SK-N-SH (cell line): ENCODE measurements around the gene COBL. TPM values are rescaled to one million over a fixed set of nuclear protein-coding genes. Genes with fewer than 3 reads are reported as not detected.

Source experiments
- CTCF ChIA-PET: fragments of 300-600, 350-600 bp; formaldehyde crosslinking; extraction: SDS; loops from one replicate; lab custom pipeline; 2021; lab: Yijun Ruan, JAX
- POLR2A ChIA-PET: fragments of 350-600 bp; sonication (Branson Sonifier 250); formaldehyde crosslinking; extraction: SDS; loops from one replicate; lab custom pipeline; 2020; ENCODE audit warnings: antibody characterized with exemption, inconsistent platforms; lab: Yijun Ruan, JAX
- DNase-seq: peaks from one replicate; pipeline ENCODE4 v3.0.0; 2012
- H2AFZ ChIP-seq: fragments of 200-600 bp; sonication (generic); 2 replicates; pipeline ENCODE4 v1.8.1; 2016; ENCODE audit warnings: antibody characterized with exemption, mild to moderate bottlenecking, low read depth
- H3F3A ChIP-seq: fragments of 200-600 bp; sonication (generic); replicated peaks from 2 replicates; pipeline ENCODE3; 2016; ENCODE audit warnings: antibody characterized with exemption, mild to moderate bottlenecking; ENCODE audit not compliant: insufficient read depth
- H3K27ac ChIP-seq, 2 experiments: fragments of 200-500 bp in 1 of 2; fragments of 200-600 bp in 1 of 2; sonication (Bioruptor generic) in 1 of 2; sonication (generic), shearing (Covaris generic) in 1 of 2; 2 replicates each; pipeline versions ENCODE4 v1.5.1 to v1.6.1; 2014 to 2016; ENCODE audit warnings: low read depth in 2 of 2, inconsistent platforms in 1 of 2, low read length in 1 of 2, mild to moderate bottlenecking in 1 of 2, mixed read lengths in 1 of 2
- H3K27me3 ChIP-seq: fragments of 200-600 bp; sonication (generic), shearing (Covaris generic); 2 replicates; pipeline ENCODE4 v1.6.1; 2016; ENCODE audit warnings: mixed run types; ENCODE audit not compliant: insufficient read depth
- H3K36me3 ChIP-seq, 2 experiments: fragments of 200-500 bp in 1 of 2; fragments of 200-600 bp in 1 of 2; sonication (Bioruptor generic) in 1 of 2; sonication (generic) in 1 of 2; replicated peaks in 1 of 2; 2 replicates each; pipeline versions ENCODE3 to v1.5.1; 2014 to 2016; ENCODE audit warnings: low read length in 1 of 2, mild to moderate bottlenecking in 1 of 2; ENCODE audit not compliant: insufficient read depth in 2 of 2, control insufficient read depth in 1 of 2
- H3K4me1 ChIP-seq, 2 experiments: fragments of 200-500 bp in 1 of 2; fragments of 200-600 bp in 1 of 2; sonication (Bioruptor generic) in 1 of 2; sonication (generic), shearing (Covaris generic) in 1 of 2; 2 replicates each; pipeline versions ENCODE4 v1.5.1 to v1.6.1; 2014 to 2016; ENCODE audit warnings: low read depth in 1 of 2, low read length in 1 of 2, mixed run types in 1 of 2; ENCODE audit not compliant: insufficient read depth in 2 of 2, control insufficient read depth in 1 of 2
- H3K4me2 ChIP-seq: fragments of 200-600 bp; sonication (generic), shearing (Covaris generic); 2 replicates; pipeline ENCODE4 v1.6.1; 2017; ENCODE audit warnings: mixed run types
- H3K4me3 ChIP-seq, 2 experiments: fragments of 200-500 bp in 1 of 2; fragments of 200-600 bp in 1 of 2; sonication (Bioruptor generic) in 1 of 2; sonication (generic), shearing (Covaris generic) in 1 of 2; 2 replicates each; pipeline versions ENCODE4 v1.5.1 to v1.8.1; 2014 to 2016; ENCODE audit warnings: low read depth in 2 of 2, inconsistent platforms in 1 of 2, low read length in 1 of 2, mild to moderate bottlenecking in 1 of 2, mixed read lengths in 1 of 2, moderate library complexity in 1 of 2
- H3K79me2 ChIP-seq: fragments of 200-600 bp; sonication (generic); 2 replicates; pipeline ENCODE4 v1.8.1; 2017; ENCODE audit warnings: mild to moderate bottlenecking; ENCODE audit not compliant: insufficient read depth
- H3K9ac ChIP-seq: fragments of 200-600 bp; sonication (generic); 2 replicates; pipeline ENCODE4 v1.6.1; 2017; ENCODE audit warnings: mixed run types
- H3K9me2 ChIP-seq: fragments of 200-600 bp; sonication (generic); 2 replicates; pipeline ENCODE4 v1.6.1; 2017; ENCODE audit warnings: mixed run types
- H3K9me3 ChIP-seq: fragments of 200-600 bp; sonication (generic); 2 replicates; pipeline ENCODE4 v1.6.1; 2017; ENCODE audit warnings: mixed run types, mild to moderate bottlenecking, moderate library complexity
- H4K20me1 ChIP-seq: fragments of 200-600 bp; sonication (generic); 2 replicates; pipeline ENCODE4 v1.6.1; 2017; ENCODE audit warnings: mild to moderate bottlenecking, mixed run types; ENCODE audit not compliant: insufficient read depth
- CTCF ChIP-seq: fragments of 200-600 bp; sonication (generic); IDR thresholded peaks from 2 replicates; pipeline ENCODE4 v1.6.1; 2017; ENCODE audit warnings: antibody characterized with exemption, mild to moderate bottlenecking, moderate library complexity
- ELF1 ChIP-seq: IDR thresholded peaks from 2 replicates; pipeline ENCODE4 v1.4.0; 2012
- EZH2phosphoT487 ChIP-seq: fragments of 200-600 bp; sonication (generic); IDR thresholded peaks from 2 replicates; pipeline ENCODE4 v1.6.1; 2017; ENCODE audit warnings: low read depth, mixed run types, mild to moderate bottlenecking, antibody characterized with exemption, moderate library complexity, borderline replicate concordance
- FOSL2 ChIP-seq: IDR thresholded peaks from 2 replicates; pipeline ENCODE4 v1.4.0; 2012; ENCODE audit warnings: low read depth, mild to moderate bottlenecking, moderate library complexity, borderline replicate concordance
- FOXJ3 ChIP-seq: sonication (generic); formaldehyde crosslinking; IDR thresholded peaks from 2 replicates; pipeline ENCODE4 v1.5.1; 2020; ENCODE audit warnings: mild to moderate bottlenecking, missing genetic modification reagents
- GABPA ChIP-seq: IDR thresholded peaks from 2 replicates; pipeline ENCODE4 v1.4.0; 2012; ENCODE audit warnings: low read depth, mild to moderate bottlenecking
- GATA2 ChIP-seq: sonication (generic); formaldehyde crosslinking; IDR thresholded peaks from 2 replicates; pipeline ENCODE4 v1.5.0; 2020; ENCODE audit warnings: mild to moderate bottlenecking, missing genetic modification reagents
- IRF3 ChIP-seq: fragments of 150-350 bp; IDR thresholded peaks from 2 replicates; pipeline ENCODE4 v1.6.1; 2016; ENCODE audit warnings: mild to moderate bottlenecking, low read depth, low read length
- JUND ChIP-seq: IDR thresholded peaks from 2 replicates; pipeline ENCODE4 v1.4.0; 2012
- MAX ChIP-seq: IDR thresholded peaks from 2 replicates; pipeline ENCODE4 v1.4.0; 2012; ENCODE audit warnings: low read depth
- MXI1 ChIP-seq: IDR thresholded peaks from 2 replicates; pipeline ENCODE4 v1.6.1; 2012; ENCODE audit warnings: mild to moderate bottlenecking, low read depth, low read length, improper control_type of control experiment
- NFIC ChIP-seq: IDR thresholded peaks from 2 replicates; pipeline ENCODE4 v1.4.0; 2012; ENCODE audit warnings: borderline replicate concordance
- NRF1 ChIP-seq: IDR thresholded peaks from 2 replicates; pipeline ENCODE4 v1.6.1; 2012; ENCODE audit warnings: low read depth, mild to moderate bottlenecking, low read length
- RAD21 ChIP-seq: IDR thresholded peaks from 2 replicates; pipeline ENCODE4 v1.6.1; 2012; ENCODE audit warnings: mild to moderate bottlenecking, low read length
- RCOR1 ChIP-seq: fragments of 150-350 bp; IDR thresholded peaks from 2 replicates; pipeline ENCODE4 v1.6.1; 2017; ENCODE audit warnings: antibody characterized with exemption, low read length
- RXRA ChIP-seq: IDR thresholded peaks from 2 replicates; pipeline ENCODE4 v1.4.0; 2012; ENCODE audit warnings: low read depth, mild to moderate bottlenecking, borderline replicate concordance
- SIN3A ChIP-seq: IDR thresholded peaks from 2 replicates; pipeline ENCODE4 v1.6.1; 2012; ENCODE audit warnings: low read depth, mild to moderate bottlenecking, low read length, moderate library complexity, borderline replicate concordance
- TEAD4 ChIP-seq: IDR thresholded peaks from 2 replicates; pipeline ENCODE4 v1.4.0; 2012; ENCODE audit warnings: mild to moderate bottlenecking, borderline replicate concordance; ENCODE audit not compliant: insufficient read depth
- USF2 ChIP-seq: fragments of 150-350 bp; IDR thresholded peaks from 2 replicates; pipeline ENCODE4 v1.6.1; 2017; ENCODE audit warnings: antibody characterized with exemption, low read length, low read depth, borderline replicate concordance
- WGBS: methylation state at CpG from one replicate; pipeline ENCODE4 v1.1.6; 2017; ENCODE audit warnings: low lambda C conversion rate; 5-methylcytosine and 5-hydroxymethylcytosine counted together
- polyA plus RNA-seq, 3 experiments: library from polyadenylated mRNA; depleted of rRNA; stranded (reverse); fragments of >200 nt; gene quantifications; 2 replicates each; pipeline ENCODE4 v1.2.3, GENCODE V29; 2012
- TF ChIP-seq, protein P1 (sequence below): IDR thresholded peaks from 2 replicates; pipeline ENCODE4 v1.4.0; 2012; ENCODE audit warnings: low read depth, borderline replicate concordance

COBL gene
- polyA plus RNA-seq, 1 of the 3 experiments (the other 2 are of a cell fraction), result under 0.01 TPM

DNA sequence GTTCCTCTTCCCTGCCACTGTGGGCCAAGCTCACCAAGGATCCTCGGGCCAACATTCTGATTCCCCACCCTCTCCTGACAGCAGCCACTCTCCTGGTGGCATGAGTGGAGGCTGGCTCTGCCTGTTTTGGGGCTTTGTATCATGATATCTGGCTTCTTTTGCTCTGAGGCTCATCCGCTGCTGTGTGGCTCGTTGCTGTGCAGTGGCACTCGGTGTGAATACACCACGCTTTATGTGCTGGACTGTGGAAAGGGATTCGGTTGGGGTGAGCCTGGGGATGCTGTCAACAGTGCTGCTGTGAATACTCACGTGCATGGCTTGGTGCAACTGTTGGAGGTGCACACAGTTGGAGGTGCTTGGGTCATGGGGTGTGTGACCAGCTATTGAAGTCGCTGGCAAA lies 208.5 kb downstream of the COBL start:
- ChIA-PET CTCF (interaction anchor here (1.0 kb wide), 1 partner anchor 8 kb away, joined by 6 read pairs; no protein-coding TSS in a partner anchor), POLR2A (no interaction called here)

GRCh38 chr7:51104278-51104677 lies 212.3 kb downstream of the COBL start:
- H3K4me2 ChIP-seq, result no peak overlapping the region
- 1% methylated on average over 3 of the region's 3 CpGs for WGBS
- H3K4me1 ChIP-seq, result no peaks in the 10 kb centered on the region
- H3K9ac ChIP-seq, result no peak overlapping the region
- ChIA-PET CTCF (no interaction called here), POLR2A (no interaction called here)
- no peak for DNase-seq
- H3K9me2 ChIP-seq, result no peaks in the 10 kb centered on the region
- no peak overlapping the region for H2AFZ ChIP-seq
- no peaks in the 10 kb centered on the region for H3K36me3 ChIP-seq
- peaks cover 58% of the 10 kb centered on the region for H3K27me3 ChIP-seq
- no peak overlapping the region for H3K27ac ChIP-seq
- H3K9me3 ChIP-seq, result no peaks in the 10 kb centered on the region
- no peaks in the 10 kb centered on the region for H3K79me2 ChIP-seq
- no peaks in the 10 kb centered on the region for H4K20me1 ChIP-seq
- no peaks in the 10 kb centered on the region for H3F3A ChIP-seq
- no peak overlapping the region for H3K4me3 ChIP-seq
- TF ChIP-seq RCOR1, result no peak
- no peak for TF ChIP-seq MXI1
- no peak for TF ChIP-seq EZH2phosphoT487
- TF ChIP-seq GATA2, result no peak
- no peak for TF ChIP-seq NRF1
- no peak for TF ChIP-seq NFIC
- no peak for TF ChIP-seq MAX
- TF ChIP-seq USF2, result no peak
- no peak for TF ChIP-seq IRF3
- TF ChIP-seq CTCF, result no peak
- no peak for TF ChIP-seq FOXJ3
- no peak for TF ChIP-seq RAD21
- no peak for TF ChIP-seq RXRA
- no peak for TF ChIP-seq GABPA

More for the DNA sequence above, 208.5 kb downstream of the COBL start:
- Histone ChIP-seq H3K9me2 (no peaks in the 10 kb centered on the region), H4K20me1 (no peaks in the 10 kb centered on the region), H3K4me2 (no peak overlapping the region), H3K9me3 (no peaks in the 10 kb centered on the region), H3K9ac (no peak overlapping the region), H3K36me3 (no peaks in the 10 kb centered on the region), H3K27me3 (peaks cover 62% of the 10 kb centered on the region; the same call in 1 of the 2 replicates), H2AFZ (no peak overlapping the region), H3K27ac (no peak overlapping the region), H3K4me3 (no peak overlapping the region), H3K4me1 (no peaks in the 10 kb centered on the region), H3K79me2 (no peaks in the 10 kb centered on the region), H3F3A (no peaks in the 10 kb centered on the region)
- WGBS, result 6% methylated on average over 8 of the region's 8 CpGs
- TF ChIP-seq EZH2phosphoT487 (no peak), FOSL2 (no peak), ELF1 (no peak), GABPA (no peak), TEAD4 (no peak), MAX (no peak), FOXJ3 (no peak), SIN3A (no peak), GATA2 (no peak), RXRA (no peak), USF2 (no peak), JUND (no peak)
- TF ChIP-seq, protein P1, sequence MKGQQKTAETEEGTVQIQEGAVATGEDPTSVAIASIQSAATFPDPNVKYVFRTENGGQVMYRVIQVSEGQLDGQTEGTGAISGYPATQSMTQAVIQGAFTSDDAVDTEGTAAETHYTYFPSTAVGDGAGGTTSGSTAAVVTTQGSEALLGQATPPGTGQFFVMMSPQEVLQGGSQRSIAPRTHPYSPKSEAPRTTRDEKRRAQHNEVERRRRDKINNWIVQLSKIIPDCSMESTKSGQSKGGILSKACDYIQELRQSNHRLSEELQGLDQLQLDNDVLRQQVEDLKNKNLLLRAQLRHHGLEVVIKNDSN, result no peak
- no peak for DNase-seq
